ENCODE measurements around the gene SEPTIN6.

SEPTIN6 gene

GRCh38 chrX:119698845-119699244, 5.9 kb upstream of the SEPTIN6 start:
- no peak for DNase-seq (ENCODE audit: low spot score)

GRCh38 chrX:119696251-119696890, 3.4 kb upstream of the SEPTIN6 start:
- ATAC-seq (ENCODE audit: low read depth), result no peak
- Histone ChIP-seq H3K27ac (ENCODE audit: poor library complexity, severe bottlenecking) (no peak overlapping the region), H3K27me3 (ENCODE audit: insufficient read depth, poor library complexity, severe bottlenecking) (no peaks in the 10 kb centered on the region), H3K9me3 (ENCODE audit: severe bottlenecking) (no peaks in the 10 kb centered on the region), H3K4me1 (ENCODE audit: insufficient read depth, poor library complexity, severe bottlenecking) (peaks cover 1% of the 10 kb centered on the region), H3K36me3 (ENCODE audit: low read depth) (no peaks in the 10 kb centered on the region), H3K4me3 (ENCODE audit: severe bottlenecking) (no peak overlapping the region)
- TF ChIP-seq, protein P1, sequence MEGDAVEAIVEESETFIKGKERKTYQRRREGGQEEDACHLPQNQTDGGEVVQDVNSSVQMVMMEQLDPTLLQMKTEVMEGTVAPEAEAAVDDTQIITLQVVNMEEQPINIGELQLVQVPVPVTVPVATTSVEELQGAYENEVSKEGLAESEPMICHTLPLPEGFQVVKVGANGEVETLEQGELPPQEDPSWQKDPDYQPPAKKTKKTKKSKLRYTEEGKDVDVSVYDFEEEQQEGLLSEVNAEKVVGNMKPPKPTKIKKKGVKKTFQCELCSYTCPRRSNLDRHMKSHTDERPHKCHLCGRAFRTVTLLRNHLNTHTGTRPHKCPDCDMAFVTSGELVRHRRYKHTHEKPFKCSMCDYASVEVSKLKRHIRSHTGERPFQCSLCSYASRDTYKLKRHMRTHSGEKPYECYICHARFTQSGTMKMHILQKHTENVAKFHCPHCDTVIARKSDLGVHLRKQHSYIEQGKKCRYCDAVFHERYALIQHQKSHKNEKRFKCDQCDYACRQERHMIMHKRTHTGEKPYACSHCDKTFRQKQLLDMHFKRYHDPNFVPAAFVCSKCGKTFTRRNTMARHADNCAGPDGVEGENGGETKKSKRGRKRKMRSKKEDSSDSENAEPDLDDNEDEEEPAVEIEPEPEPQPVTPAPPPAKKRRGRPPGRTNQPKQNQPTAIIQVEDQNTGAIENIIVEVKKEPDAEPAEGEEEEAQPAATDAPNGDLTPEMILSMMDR (IDR thresholded peaks at IDR 0.05; ENCODE audit: poor library complexity, severe bottlenecking), result no peak
- DNase-seq (ENCODE audit: low spot score), result no peak

More at GRCh38 chrX:119698845-119699244, 5.9 kb upstream of the SEPTIN6 start:
- no peaks in the 10 kb centered on the region for H3K36me3 ChIP-seq (ENCODE audit: low read depth)
- peak; percentile 41; the same call in 1 of the 3 replicates for ATAC-seq (ENCODE audit: low read depth)
- no peaks in the 10 kb centered on the region for H3K9me3 ChIP-seq (ENCODE audit: severe bottlenecking)
- H3K4me1 ChIP-seq (ENCODE audit: insufficient read depth, poor library complexity, severe bottlenecking), result no peaks in the 10 kb centered on the region
- no peak overlapping the region for H3K4me3 ChIP-seq (ENCODE audit: severe bottlenecking)
- no peak overlapping the region for H3K27ac ChIP-seq (ENCODE audit: poor library complexity, severe bottlenecking)
- H3K27me3 ChIP-seq (ENCODE audit: insufficient read depth, poor library complexity, severe bottlenecking), result no peaks in the 10 kb centered on the region
- TF ChIP-seq, protein P1 (IDR thresholded peaks at IDR 0.05; ENCODE audit: poor library complexity, severe bottlenecking), result peak; percentile 45

- Histone ChIP-seq H3K9me3 (ENCODE audit: severe bottlenecking) (no peaks in the 10 kb centered on the region), H3K27me3 (ENCODE audit: insufficient read depth, poor library complexity, severe bottlenecking) (no peaks in the 10 kb centered on the region), H3K27ac (ENCODE audit: poor library complexity, severe bottlenecking) (no peak overlapping the region), H3K36me3 (ENCODE audit: low read depth) (no peaks in the 10 kb centered on the region), H3K4me3 (ENCODE audit: severe bottlenecking) (no peak overlapping the region), H3K4me1 (ENCODE audit: insufficient read depth, poor library complexity, severe bottlenecking) (peaks cover 4% of the 10 kb centered on the region)
- ATAC-seq (ENCODE audit: low read depth) (no peak), DNase-seq (ENCODE audit: low spot score) (no peak)
- TF ChIP-seq, protein P1 (IDR thresholded peaks at IDR 0.05; ENCODE audit: poor library complexity, severe bottlenecking), result no peak
Measured at GRCh38 chrX:119695535-119696050, 2.6 kb upstream of the SEPTIN6 start.

DNA sequence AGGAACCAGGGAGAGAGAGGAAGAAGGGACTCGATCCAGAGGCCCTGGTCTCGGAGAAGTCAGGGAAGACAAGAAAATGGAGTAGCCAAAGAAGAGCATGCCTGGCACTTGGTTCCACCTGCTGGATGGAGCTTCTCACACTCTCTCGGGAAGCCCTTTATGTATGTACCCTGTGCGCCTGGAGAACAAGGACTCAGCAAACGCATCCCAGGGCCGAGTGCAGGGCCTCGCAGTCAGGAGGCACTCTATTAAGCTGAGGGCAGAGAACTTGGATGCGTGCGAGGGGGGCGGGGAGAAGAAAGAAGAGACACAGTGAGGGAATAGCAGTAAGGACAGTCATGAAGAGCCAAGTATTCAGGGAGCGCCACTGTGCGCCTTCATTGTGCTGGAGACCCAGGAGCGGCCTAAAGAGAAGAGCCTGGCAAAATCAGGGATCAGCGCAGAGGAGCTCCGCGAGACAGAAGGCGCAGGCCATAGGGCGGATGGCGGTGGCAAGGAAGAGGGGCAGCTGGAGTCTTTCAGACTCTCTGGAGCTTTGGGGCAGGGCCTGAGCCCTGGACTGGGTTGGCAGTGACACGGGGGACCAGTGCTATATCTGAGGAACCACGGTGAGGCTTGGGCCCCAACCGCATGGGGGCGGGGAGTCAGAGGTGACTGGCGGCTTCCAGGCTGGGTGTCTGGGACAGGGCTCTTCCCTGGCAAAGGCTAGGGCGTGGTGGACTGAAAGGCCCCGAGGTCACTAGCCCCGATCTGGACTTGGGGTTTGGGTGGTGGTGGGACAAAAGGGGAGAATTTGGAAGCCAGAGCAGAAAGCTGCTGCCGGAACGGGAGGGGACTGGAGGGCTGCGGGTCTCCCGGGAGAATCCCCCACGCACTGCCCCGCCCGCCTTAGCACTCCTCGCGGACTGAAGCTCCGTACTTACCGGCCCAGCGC, 1.9 kb upstream of the SEPTIN6 start:
- H3K36me3 ChIP-seq (ENCODE audit: low read depth), result no peaks in the 10 kb centered on the region
- H3K4me1 ChIP-seq (ENCODE audit: insufficient read depth, poor library complexity, severe bottlenecking), result peaks cover 4% of the 10 kb centered on the region
- no peak overlapping the region for H3K4me3 ChIP-seq (ENCODE audit: severe bottlenecking)

More for the DNA sequence above, 1.9 kb upstream of the SEPTIN6 start:
- DNase-seq (ENCODE audit: low spot score) (no peak), ATAC-seq (ENCODE audit: low read depth) (no peak)
- Histone ChIP-seq H3K27ac (ENCODE audit: poor library complexity, severe bottlenecking) (no peak overlapping the region), H3K9me3 (ENCODE audit: severe bottlenecking) (no peaks in the 10 kb centered on the region), H3K27me3 (ENCODE audit: insufficient read depth, poor library complexity, severe bottlenecking) (no peaks in the 10 kb centered on the region)
- TF ChIP-seq, protein P1 (IDR thresholded peaks at IDR 0.05; ENCODE audit: poor library complexity, severe bottlenecking), result no peak
